ENCODE measurements around the gene ATP10D. TPM values are rescaled to one million over a fixed set of nuclear protein-coding genes. Genes with fewer than 3 reads are reported as not detected.

ATP10D gene
- total and polyA plus RNA-seq, 9 of the 15 experiments (the other 6 are each of a cell fraction or from before 2014, with no cell fraction given) = 0.10 to 0.36 (median 0.19) TPM; not detected in 1

DNA sequence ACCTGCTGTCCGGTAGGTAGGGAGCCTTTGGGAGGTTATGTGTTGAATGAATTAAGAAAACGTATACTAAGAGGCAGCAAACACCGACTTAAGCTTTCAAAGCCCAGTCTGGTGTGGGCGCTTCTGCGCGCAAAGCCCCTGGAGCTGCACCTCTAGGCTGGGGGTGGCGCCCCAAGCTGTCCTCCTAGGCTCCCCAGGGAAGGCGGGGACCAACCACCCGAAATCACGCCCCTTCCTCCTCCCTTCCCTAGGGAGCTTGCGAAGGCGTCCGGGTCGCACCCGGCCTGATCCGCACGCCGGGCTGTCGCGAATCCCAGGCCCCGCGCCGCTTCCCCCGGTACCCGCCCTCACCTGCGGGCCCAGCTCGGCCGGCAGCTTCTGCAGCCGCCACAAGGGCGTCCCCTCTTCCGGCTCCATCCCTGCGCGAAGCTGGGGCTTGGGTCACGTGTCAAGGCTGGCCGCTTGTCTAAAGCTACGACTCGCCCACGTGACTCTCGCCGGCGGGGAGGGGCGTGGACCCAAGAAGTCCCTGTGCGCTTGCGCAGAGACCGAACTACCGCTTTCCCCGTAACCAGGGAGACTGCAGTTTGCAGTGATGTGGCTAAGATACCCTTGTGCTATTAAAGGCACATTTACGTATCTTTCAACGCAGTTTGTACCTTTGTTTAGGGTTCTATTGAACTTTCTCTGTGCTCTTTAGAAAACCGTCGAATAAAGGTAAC lies 21.7 kb upstream of the ATP10D start, which contains the start of gene COMMD8 (continued):
- TF ChIP-seq, protein P1, sequence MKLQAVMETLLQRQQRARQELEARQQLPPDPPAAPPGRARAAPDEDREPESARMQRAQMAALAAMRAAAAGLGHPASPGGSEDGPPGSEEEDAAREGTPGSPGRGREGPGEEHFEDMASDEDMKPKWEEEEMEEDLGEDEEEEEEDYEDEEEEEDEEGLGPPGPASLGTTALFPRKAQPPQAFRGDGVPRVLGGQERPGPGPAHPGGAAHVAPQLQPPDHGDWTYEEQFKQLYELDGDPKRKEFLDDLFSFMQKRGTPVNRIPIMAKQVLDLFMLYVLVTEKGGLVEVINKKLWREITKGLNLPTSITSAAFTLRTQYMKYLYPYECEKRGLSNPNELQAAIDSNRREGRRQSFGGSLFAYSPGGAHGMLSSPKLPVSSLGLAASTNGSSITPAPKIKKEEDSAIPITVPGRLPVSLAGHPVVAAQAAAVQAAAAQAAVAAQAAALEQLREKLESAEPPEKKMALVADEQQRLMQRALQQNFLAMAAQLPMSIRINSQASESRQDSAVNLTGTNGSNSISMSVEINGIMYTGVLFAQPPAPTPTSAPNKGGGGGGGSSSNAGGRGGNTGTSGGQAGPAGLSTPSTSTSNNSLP (IDR thresholded peaks at IDR 0.05; ENCODE audit: borderline replicate concordance, low read depth, low read length) = no peak
- TF ChIP-seq FOXK1 (CRISPR knock-in tag; IDR thresholded peaks at IDR 0.05; ENCODE audit: borderline replicate concordance) (no peak), RBBP5 (IDR thresholded peaks at IDR 0.05; ENCODE audit: borderline replicate concordance, insufficient read depth, low read length, poor library complexity, severe bottlenecking) (peak; percentile 88), RBM14 (IDR thresholded peaks at IDR 0.05; ENCODE audit: borderline replicate concordance, insufficient read depth, low read depth, low read length) (no peak), MYC (IDR thresholded peaks at IDR 0.05; ENCODE audit: low read depth, low read length) (peak; percentile 66), MYC (CRISPR knock-in tag; IDR thresholded peaks at IDR 0.05; ENCODE audit: borderline replicate concordance, low read depth) (peak; percentile 65; the same call in 1 of the 2 replicates), POLR2H (tag; IDR thresholded peaks at IDR 0.05; ENCODE audit: low read depth) (no peak), DMBX1 (CRISPR knock-in tag; IDR thresholded peaks at IDR 0.05; ENCODE audit: borderline replicate concordance) (0 out of 2 replicates have a peak, but pooled peaks have one; percentile 50), ZNF696 (CRISPR knock-in tag; conservative IDR thresholded peaks at IDR 0.05) (no peak), KHSRP (IDR thresholded peaks at IDR 0.05) (no peak)
- TF ChIP-seq, protein P2, sequence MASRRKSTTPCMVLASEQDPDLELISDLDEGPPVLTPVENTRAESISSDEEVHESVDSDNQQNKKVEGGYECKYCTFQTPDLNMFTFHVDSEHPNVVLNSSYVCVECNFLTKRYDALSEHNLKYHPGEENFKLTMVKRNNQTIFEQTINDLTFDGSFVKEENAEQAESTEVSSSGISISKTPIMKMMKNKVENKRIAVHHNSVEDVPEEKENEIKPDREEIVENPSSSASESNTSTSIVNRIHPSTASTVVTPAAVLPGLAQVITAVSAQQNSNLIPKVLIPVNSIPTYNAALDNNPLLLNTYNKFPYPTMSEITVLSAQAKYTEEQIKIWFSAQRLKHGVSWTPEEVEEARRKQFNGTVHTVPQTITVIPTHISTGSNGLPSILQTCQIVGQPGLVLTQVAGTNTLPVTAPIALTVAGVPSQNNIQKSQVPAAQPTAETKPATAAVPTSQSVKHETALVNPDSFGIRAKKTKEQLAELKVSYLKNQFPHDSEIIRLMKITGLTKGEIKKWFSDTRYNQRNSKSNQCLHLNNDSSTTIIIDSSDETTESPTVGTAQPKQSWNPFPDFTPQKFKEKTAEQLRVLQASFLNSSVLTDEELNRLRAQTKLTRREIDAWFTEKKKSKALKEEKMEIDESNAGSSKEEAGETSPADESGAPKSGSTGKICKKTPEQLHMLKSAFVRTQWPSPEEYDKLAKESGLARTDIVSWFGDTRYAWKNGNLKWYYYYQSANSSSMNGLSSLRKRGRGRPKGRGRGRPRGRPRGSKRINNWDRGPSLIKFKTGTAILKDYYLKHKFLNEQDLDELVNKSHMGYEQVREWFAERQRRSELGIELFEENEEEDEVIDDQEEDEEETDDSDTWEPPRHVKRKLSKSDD (conservative IDR thresholded peaks at IDR 0.05; ENCODE audit: low read length) = no peak
- TF ChIP-seq, protein P3, sequence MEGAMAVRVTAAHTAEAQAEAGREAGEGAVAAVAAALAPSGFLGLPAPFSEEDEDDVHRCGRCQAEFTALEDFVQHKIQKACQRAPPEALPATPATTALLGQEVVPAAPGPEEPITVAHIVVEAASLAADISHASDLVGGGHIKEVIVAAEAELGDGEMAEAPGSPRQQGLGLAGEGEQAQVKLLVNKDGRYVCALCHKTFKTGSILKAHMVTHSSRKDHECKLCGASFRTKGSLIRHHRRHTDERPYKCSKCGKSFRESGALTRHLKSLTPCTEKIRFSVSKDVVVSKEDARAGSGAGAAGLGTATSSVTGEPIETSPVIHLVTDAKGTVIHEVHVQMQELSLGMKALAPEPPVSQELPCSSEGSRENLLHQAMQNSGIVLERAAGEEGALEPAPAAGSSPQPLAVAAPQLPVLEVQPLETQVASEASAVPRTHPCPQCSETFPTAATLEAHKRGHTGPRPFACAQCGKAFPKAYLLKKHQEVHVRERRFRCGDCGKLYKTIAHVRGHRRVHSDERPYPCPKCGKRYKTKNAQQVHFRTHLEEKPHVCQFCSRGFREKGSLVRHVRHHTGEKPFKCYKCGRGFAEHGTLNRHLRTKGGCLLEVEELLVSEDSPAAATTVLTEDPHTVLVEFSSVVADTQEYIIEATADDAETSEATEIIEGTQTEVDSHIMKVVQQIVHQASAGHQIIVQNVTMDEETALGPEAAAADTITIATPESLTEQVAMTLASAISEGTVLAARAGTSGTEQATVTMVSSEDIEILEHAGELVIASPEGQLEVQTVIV (CRISPR knock-in tag; IDR thresholded peaks at IDR 0.05; ENCODE audit: borderline replicate concordance) = no peak
- TF ChIP-seq, protein P4, sequence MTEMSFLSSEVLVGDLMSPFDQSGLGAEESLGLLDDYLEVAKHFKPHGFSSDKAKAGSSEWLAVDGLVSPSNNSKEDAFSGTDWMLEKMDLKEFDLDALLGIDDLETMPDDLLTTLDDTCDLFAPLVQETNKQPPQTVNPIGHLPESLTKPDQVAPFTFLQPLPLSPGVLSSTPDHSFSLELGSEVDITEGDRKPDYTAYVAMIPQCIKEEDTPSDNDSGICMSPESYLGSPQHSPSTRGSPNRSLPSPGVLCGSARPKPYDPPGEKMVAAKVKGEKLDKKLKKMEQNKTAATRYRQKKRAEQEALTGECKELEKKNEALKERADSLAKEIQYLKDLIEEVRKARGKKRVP (CRISPR knock-in tag; IDR thresholded peaks at IDR 0.05) = no peak
- TF ChIP-seq, protein P5, sequence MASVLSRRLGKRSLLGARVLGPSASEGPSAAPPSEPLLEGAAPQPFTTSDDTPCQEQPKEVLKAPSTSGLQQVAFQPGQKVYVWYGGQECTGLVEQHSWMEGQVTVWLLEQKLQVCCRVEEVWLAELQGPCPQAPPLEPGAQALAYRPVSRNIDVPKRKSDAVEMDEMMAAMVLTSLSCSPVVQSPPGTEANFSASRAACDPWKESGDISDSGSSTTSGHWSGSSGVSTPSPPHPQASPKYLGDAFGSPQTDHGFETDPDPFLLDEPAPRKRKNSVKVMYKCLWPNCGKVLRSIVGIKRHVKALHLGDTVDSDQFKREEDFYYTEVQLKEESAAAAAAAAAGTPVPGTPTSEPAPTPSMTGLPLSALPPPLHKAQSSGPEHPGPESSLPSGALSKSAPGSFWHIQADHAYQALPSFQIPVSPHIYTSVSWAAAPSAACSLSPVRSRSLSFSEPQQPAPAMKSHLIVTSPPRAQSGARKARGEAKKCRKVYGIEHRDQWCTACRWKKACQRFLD (CRISPR knock-in tag; IDR thresholded peaks at IDR 0.05) = peak; percentile 58; the same call in 1 of the 2 replicates
